PC-3 (cell line): ENCODE results near the gene RPS17.
"Not testable (repeated sequence)": the region's sequence is repeated elsewhere in the genome, so short reads cannot be mapped to it uniquely, and the experiment has no call there.

Experiments
- EZH2 ChIP-seq: fragments of 300-600 bp; sonication (generic); IDR thresholded peaks from one replicate; pipeline ENCODE4 v1.6.1; 2017; ENCODE audit warnings: antibody characterized with exemption, mild to moderate bottlenecking, low read length; ENCODE audit not compliant: unreplicated experiment
- TF ChIP-seq, protein P1 (sequence below): fragments of 300-600 bp; sonication (generic); conservative IDR thresholded peaks from 2 replicates; pipeline ENCODE4 v1.5.1; 2017; ENCODE audit warnings: antibody characterized with exemption, low read depth, mild to moderate bottlenecking, low read length

DNA sequence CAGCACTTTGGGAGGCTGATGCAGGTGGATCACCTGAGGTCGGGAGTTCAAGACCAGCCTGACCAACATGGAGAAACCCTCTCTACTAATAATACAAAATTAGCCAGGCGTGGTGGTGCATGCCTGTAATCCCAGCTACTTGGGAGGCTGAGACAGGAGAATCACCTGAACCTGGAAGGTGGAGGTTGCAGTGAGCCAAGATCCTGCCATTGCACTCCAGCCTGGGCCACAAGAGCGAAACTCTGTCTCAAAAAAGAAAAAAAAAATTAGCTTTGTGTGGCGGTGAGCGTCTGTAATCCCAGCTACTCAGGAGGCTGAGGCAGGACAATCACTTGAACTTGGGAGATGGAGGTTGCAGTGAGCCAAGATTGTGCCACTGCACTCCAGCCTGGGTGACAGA is 5.1 kb downstream of the RPS17 start:
- TF ChIP-seq, protein P1, sequence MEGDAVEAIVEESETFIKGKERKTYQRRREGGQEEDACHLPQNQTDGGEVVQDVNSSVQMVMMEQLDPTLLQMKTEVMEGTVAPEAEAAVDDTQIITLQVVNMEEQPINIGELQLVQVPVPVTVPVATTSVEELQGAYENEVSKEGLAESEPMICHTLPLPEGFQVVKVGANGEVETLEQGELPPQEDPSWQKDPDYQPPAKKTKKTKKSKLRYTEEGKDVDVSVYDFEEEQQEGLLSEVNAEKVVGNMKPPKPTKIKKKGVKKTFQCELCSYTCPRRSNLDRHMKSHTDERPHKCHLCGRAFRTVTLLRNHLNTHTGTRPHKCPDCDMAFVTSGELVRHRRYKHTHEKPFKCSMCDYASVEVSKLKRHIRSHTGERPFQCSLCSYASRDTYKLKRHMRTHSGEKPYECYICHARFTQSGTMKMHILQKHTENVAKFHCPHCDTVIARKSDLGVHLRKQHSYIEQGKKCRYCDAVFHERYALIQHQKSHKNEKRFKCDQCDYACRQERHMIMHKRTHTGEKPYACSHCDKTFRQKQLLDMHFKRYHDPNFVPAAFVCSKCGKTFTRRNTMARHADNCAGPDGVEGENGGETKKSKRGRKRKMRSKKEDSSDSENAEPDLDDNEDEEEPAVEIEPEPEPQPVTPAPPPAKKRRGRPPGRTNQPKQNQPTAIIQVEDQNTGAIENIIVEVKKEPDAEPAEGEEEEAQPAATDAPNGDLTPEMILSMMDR: not testable (repeated sequence)
- not testable (repeated sequence) for TF ChIP-seq EZH2
